Spinal cord (tissue), 10 donors: ENCODE measurements around the gene PDE4D. TPM values are rescaled to one million over a fixed set of nuclear protein-coding genes. Genes with fewer than 3 reads are reported as not detected.
A peak's percentile ranks its signal among the peaks of the same experiment; 100 is the strongest.

Source experiments
- DNase-seq, 6 donors: peaks; one replicate each; pipeline versions ENCODE4 v3.0.0 to v3.0.0-alpha.2; 2013 to 2015; ENCODE audit warnings: low spot score in 6 of 6, low read depth in 4 of 6
- H3K27ac ChIP-seq: one replicate; pipeline ENCODE4 v1.5.1; 2013; ENCODE audit warnings: low read depth, low read length, control low read depth
- H3K27me3 ChIP-seq: one replicate; pipeline ENCODE4 v1.6.1; 2013; ENCODE audit warnings: low read length; ENCODE audit not compliant: control insufficient read depth, insufficient read depth
- H3K36me3 ChIP-seq: one replicate; pipeline ENCODE4 v1.6.1; 2013; ENCODE audit warnings: low read length; ENCODE audit not compliant: control insufficient read depth, insufficient read depth
- H3K4me1 ChIP-seq: one replicate; pipeline ENCODE4 v1.6.1; 2013; ENCODE audit warnings: low read length; ENCODE audit not compliant: control insufficient read depth, insufficient read depth
- H3K4me3 ChIP-seq: one replicate; pipeline ENCODE4 v1.5.1; 2013; ENCODE audit warnings: low read depth, low read length, control low read depth
- H3K9me3 ChIP-seq: one replicate; pipeline ENCODE4 v1.6.1; 2013; ENCODE audit warnings: low read length; ENCODE audit not compliant: control insufficient read depth, insufficient read depth
- WGBS: methylation state at CpG from one replicate; pipeline ENCODE4 v1.1.5; 2013; ENCODE audit warnings: missing lambda C conversion rate; ENCODE audit not compliant: insufficient coverage; 5-methylcytosine and 5-hydroxymethylcytosine counted together
- polyA plus RNA-seq, 2 donors: library from polyadenylated mRNA; unstranded; fragments of 120-200 nt; gene quantifications; one replicate each; pipeline ENCODE4 v1.2.1, GENCODE V29; 2013; ENCODE audit not compliant: insufficient read length in 2 of 2
- total RNA-seq, 2 donors: library from RNA; depleted of rRNA in 1 of 2; stranded (reverse); fragments of 120-200 nt in 1 of 2; fragments of >200 nt in 1 of 2; gene quantifications; one replicate each; pipeline versions ENCODE4 v1.2.3 to v1.2.4, GENCODE V29; 2013 to 2014
- donor health status: healthy.

Gene PDE4D
- total and polyA plus RNA-seq, 4 donors: 16.1 to 84.0 (median 37.0) TPM

GRCh38 chr5:59485629-59486439 lies 407.7 kb downstream of the PDE4D start:
- no peak overlapping the region for H3K27ac ChIP-seq
- H3K4me3 ChIP-seq: no peak overlapping the region
- H3K9me3 ChIP-seq: no peaks in the 10 kb centered on the region
- WGBS: no CpG with 5 or more reads among the region's 2 CpGs
- DNase-seq: peak in 2 of 6 donors; percentile 31 to 76
- H3K27me3 ChIP-seq: no peaks in the 10 kb centered on the region
- no peaks in the 10 kb centered on the region for H3K36me3 ChIP-seq
- no peaks in the 10 kb centered on the region for H3K4me1 ChIP-seq

GRCh38 chr5:59485107-59485506 lies 408.4 kb downstream of the PDE4D start:
- H3K36me3 ChIP-seq: no peaks in the 10 kb centered on the region

GRCh38 chr5:59484618-59485017 lies 408.9 kb downstream of the PDE4D start:
- Histone ChIP-seq H3K27me3 (no peaks in the 10 kb centered on the region), H3K4me3 (no peak overlapping the region), H3K27ac (no peak overlapping the region), H3K9me3 (no peaks in the 10 kb centered on the region), H3K36me3 (no peaks in the 10 kb centered on the region), H3K4me1 (no peaks in the 10 kb centered on the region)
- 86% methylated on average over 2 of the region's 2 CpGs for WGBS
- DNase-seq: no peak

More at GRCh38 chr5:59485107-59485506, 408.4 kb downstream of the PDE4D start:
- no peaks in the 10 kb centered on the region for H3K4me1 ChIP-seq
- no peak overlapping the region for H3K27ac ChIP-seq
- WGBS: no CpG with 5 or more reads among the region's 2 CpGs
- H3K9me3 ChIP-seq: no peaks in the 10 kb centered on the region
- peak in 1 of 6 donors; percentile 46 for DNase-seq
- H3K27me3 ChIP-seq: no peaks in the 10 kb centered on the region
- H3K4me3 ChIP-seq: no peak overlapping the region

GRCh38 chr5:59483971-59484472 lies 409.5 kb downstream of the PDE4D start:
- Histone ChIP-seq H3K4me3 (no peak overlapping the region), H3K27me3 (no peaks in the 10 kb centered on the region), H3K36me3 (no peaks in the 10 kb centered on the region), H3K4me1 (no peaks in the 10 kb centered on the region), H3K9me3 (no peaks in the 10 kb centered on the region), H3K27ac (no peak overlapping the region)
- no peak for DNase-seq

- no peaks in the 10 kb centered on the region for H3K27me3 ChIP-seq
- no peak overlapping the region for H3K4me3 ChIP-seq
- H3K4me1 ChIP-seq: no peaks in the 10 kb centered on the region
- H3K36me3 ChIP-seq: no peaks in the 10 kb centered on the region
- 22% methylated on average over 1 of the region's 2 CpGs for WGBS
- H3K9me3 ChIP-seq: no peaks in the 10 kb centered on the region
- no peak for DNase-seq
- no peak overlapping the region for H3K27ac ChIP-seq
These were observed 414.4 kb downstream of the PDE4D start for GRCh38 chr5:59479086-59479485.

- Histone ChIP-seq H3K9me3 (no peaks in the 10 kb centered on the region), H3K27ac (no peak overlapping the region), H3K4me1 (no peaks in the 10 kb centered on the region), H3K4me3 (no peak overlapping the region), H3K27me3 (no peaks in the 10 kb centered on the region), H3K36me3 (no peaks in the 10 kb centered on the region)
- no peak for DNase-seq
- no CpG with 5 or more reads among the region's 1 CpG for WGBS
These were observed 419.2 kb downstream of the PDE4D start for GRCh38 chr5:59474324-59474723.

GRCh38 chr5:59473611-59474010 lies 419.9 kb downstream of the PDE4D start:
- no peak for DNase-seq
- no peak overlapping the region for H3K27ac ChIP-seq
- H3K36me3 ChIP-seq: no peaks in the 10 kb centered on the region
- H3K9me3 ChIP-seq: no peaks in the 10 kb centered on the region
- no peak overlapping the region for H3K4me3 ChIP-seq
- H3K4me1 ChIP-seq: no peaks in the 10 kb centered on the region
- H3K27me3 ChIP-seq: no peaks in the 10 kb centered on the region

- no peaks in the 10 kb centered on the region for H3K4me1 ChIP-seq
- H3K36me3 ChIP-seq: no peaks in the 10 kb centered on the region
- H3K4me3 ChIP-seq: no peak overlapping the region
- no peaks in the 10 kb centered on the region for H3K9me3 ChIP-seq
- H3K27ac ChIP-seq: no peak overlapping the region
- no CpG with 5 or more reads among the region's 1 CpG for WGBS
- H3K27me3 ChIP-seq: no peaks in the 10 kb centered on the region
- no peak for DNase-seq
These were observed 422.1 kb downstream of the PDE4D start for GRCh38 chr5:59471463-59471862.

GRCh38 chr5:59467969-59468368 lies 425.6 kb downstream of the PDE4D start:
- H3K4me1 ChIP-seq: no peaks in the 10 kb centered on the region
- H3K27ac ChIP-seq: no peak overlapping the region
- H3K9me3 ChIP-seq: no peaks in the 10 kb centered on the region
- H3K36me3 ChIP-seq: no peaks in the 10 kb centered on the region
- peak in 2 of 6 donors; percentile 54 to 79 for DNase-seq
- WGBS: no CpG with 5 or more reads among the region's 2 CpGs
- no peaks in the 10 kb centered on the region for H3K27me3 ChIP-seq
- H3K4me3 ChIP-seq: no peak overlapping the region

- H3K4me1 ChIP-seq: no peaks in the 10 kb centered on the region
- DNase-seq: no peak
- no peak overlapping the region for H3K27ac ChIP-seq
- H3K36me3 ChIP-seq: no peaks in the 10 kb centered on the region
- no peaks in the 10 kb centered on the region for H3K9me3 ChIP-seq
- 73% methylated on average over 2 of the region's 2 CpGs for WGBS
- no peak overlapping the region for H3K4me3 ChIP-seq
- no peaks in the 10 kb centered on the region for H3K27me3 ChIP-seq
These were observed 427.3 kb downstream of the PDE4D start for GRCh38 chr5:59466271-59466670.
